Adrenal gland (tissue), 12 donors: Measurements from ENCODE around the gene MAPRE3. TPM values are rescaled to one million over a fixed set of nuclear protein-coding genes. Genes with fewer than 3 reads are reported as not detected.

ENCODE experiments used
- DNase-seq, 7 donors: peaks; one replicate each; pipeline ENCODE4 v3.0.0-alpha.2; 2019 to 2020
- H3K27ac ChIP-seq, 5 donors: fragments of 200-600 bp; sonication (generic) in 4 of 5; 1 replicate in 3 of 5; 2 replicates in 2 of 5; pipeline versions ENCODE4 v1.5.1 to v1.8.0; 2016 to 2020; ENCODE audit warnings: mild to moderate bottlenecking in 1 of 5
- H3K27me3 ChIP-seq: fragments of 200-600 bp; 2 replicates; pipeline ENCODE4 v1.8.0; 2021
- H3K36me3 ChIP-seq, 2 donors: fragments of 200-600 bp; replicated peaks in 1 of 2; 1 replicate in 1 of 2; 2 replicates in 1 of 2; pipeline versions ENCODE4 v1.5.1 to v1.8.0; 2018 to 2022
- H3K4me1 ChIP-seq, 2 donors: fragments of 200-600 bp; replicated peaks in 1 of 2; 1 replicate in 1 of 2; 2 replicates in 1 of 2; pipeline versions ENCODE4 v1.5.1 to v1.8.0; 2018 to 2021
- H3K4me3 ChIP-seq, 4 donors: fragments of 200-600 bp; sonication (generic) in 3 of 4; one replicate each; pipeline ENCODE4 v1.5.1; 2016 to 2018
- H3K9me3 ChIP-seq, 3 donors: fragments of 200-600 bp; sonication (generic) in 1 of 3; replicated peaks in 1 of 3; 1 replicate in 2 of 3; 2 replicates in 1 of 3; pipeline versions ENCODE4 v1.5.1 to v1.8.0; 2016 to 2021
- CTCF ChIP-seq, 6 experiments: fragments of 450-650 bp in 4 of 6; fragments of 200-600 bp in 2 of 6; sonication (generic) in 1 of 6; IDR thresholded peaks; 1 replicate in 5 of 6; 2 replicates in 1 of 6; pipeline versions ENCODE4 v1.5.1 to v1.8.0; 2016 to 2021; ENCODE audit warnings: antibody characterized with exemption in 6 of 6, mild to moderate bottlenecking in 2 of 6, moderate library complexity in 1 of 6
- POLR2A ChIP-seq, 2 donors: fragments of 450-650 bp; IDR thresholded peaks; one replicate each; pipeline ENCODE4 v1.6.1; 2017; ENCODE audit warnings: antibody characterized with exemption in 2 of 2, mild to moderate bottlenecking in 2 of 2, moderate library complexity in 1 of 2
- WGBS, 4 donors: extraction: QIAGEN DNeasy Blood & Tissue Kit in 2 of 4; methylation state at CpG; one replicate each; pipeline versions ENCODE4 v1.1.5 to v1.1.7; 2013 to 2017; 5-methylcytosine and 5-hydroxymethylcytosine counted together
- intact Hi-C, 2 donors: fragments of 100-400 bp; cut with DNase I; formaldehyde crosslinking; loops; one replicate each; pipeline versions ENCODE4 v1.14.1 to v1.15.0; 2022 to 2023
- polyA plus RNA-seq, 3 donors: library from polyadenylated mRNA; stranded (reverse); fragments of 200-250 nt in 2 of 3; fragments of 350-450 nt in 1 of 3; fragmentation: Illumina TruSeq in 1 of 3; extraction: RNeasy Lipid Tissue Mini Kit (QIAGEN cat#74804) in 1 of 3; gene quantifications; one replicate each; pipeline ENCODE4 v1.2.3, GENCODE V29; 2013 to 2014
- total RNA-seq, 9 donors: library from RNA; depleted of rRNA in 4 of 9; stranded (reverse); fragments of >200 nt in 4 of 9; fragments of 120-200 nt in 1 of 9; fragmentation: NEBNext Ultra II Directional in 1 of 9; extraction: Animal tissue kit (Norgen Biotek cat#: 25700) in 1 of 9; gene quantifications; one replicate each; pipeline versions ENCODE4 v1.1.0 to v1.2.4, GENCODE V29; 2013 to 2023
- donor health status: healthy with polysubstance abuse.
- donor health status: Bipolar disorder and iron deficiency.
- donor health status: DM: yes; HTN: yes; CAD: no.
- donor health status: DM: no; HTN: no; CAD: no.
- donor health status: DM: no; HTN: no; CAD: no.
- donor health status: DM: yes; HTN: yes; CAD: no.

Gene MAPRE3
- total and polyA plus RNA-seq, 12 donors = 11.0 to 73.0 (median 19.3) TPM

- no peaks in the 10 kb centered on the region for H3K27me3 ChIP-seq
- WGBS, 4 donors = 53 to 61% (median 59%) methylated on average over 10 of the region's 10 CpGs
- no peak for TF ChIP-seq POLR2A (IDR thresholded peaks at IDR 0.05)
- no peak for TF ChIP-seq CTCF (IDR thresholded peaks at IDR 0.05)
- peak in 1 of 7 donors; percentile 26 for DNase-seq
- peak overlapping the region in 1 of 5 donors; percentile 52 for H3K27ac ChIP-seq
- peaks cover 6 to 13% of the 10 kb centered on the region in 2 donors for H3K4me1 ChIP-seq
- H3K4me3 ChIP-seq = no peak overlapping the region
- peaks cover 0 to 45% of the 10 kb centered on the region in 2 donors for H3K36me3 ChIP-seq
- intact Hi-C loops = no loop called here
- H3K9me3 ChIP-seq = no peaks in the 10 kb centered on the region
These were observed 71.8 kb downstream of the MAPRE3 start for GRCh38 chr2:27042159-27042661.

- Histone ChIP-seq H3K4me1 (peaks cover 6 to 13% of the 10 kb centered on the region in 2 donors), H3K4me3 (no peak overlapping the region), H3K27ac (no peak overlapping the region), H3K9me3 (no peaks in the 10 kb centered on the region), H3K36me3 (peaks cover 0 to 36% of the 10 kb centered on the region in 2 donors), H3K27me3 (no peaks in the 10 kb centered on the region)
- no peak for TF ChIP-seq POLR2A (IDR thresholded peaks at IDR 0.05)
- no peak for TF ChIP-seq CTCF (IDR thresholded peaks at IDR 0.05)
- WGBS, 4 donors = 83 to 91% (median 86%) methylated on average over 7 of the region's 7 CpGs
- intact Hi-C loops = no loop called here
- DNase-seq = no peak
These were observed 72.7 kb downstream of the MAPRE3 start for GRCh38 chr2:27042985-27043634.

- peak overlapping the region in 4 of 5 donors; percentile 72 to 97 (median 84) for H3K27ac ChIP-seq
These were observed 79.2 kb downstream of the MAPRE3 start for GRCh38 chr2:27049422-27050280.

More at GRCh38 chr2:27049422-27050280, 79.2 kb downstream of the MAPRE3 start:
- Histone ChIP-seq H3K9me3 (no peaks in the 10 kb centered on the region), H3K27me3 (no peaks in the 10 kb centered on the region), H3K36me3 (peaks cover 0 to 14% of the 10 kb centered on the region in 2 donors), H3K4me3 (peak overlapping the region; percentile 10 to 95 (median 42)), H3K4me1 (peaks cover 0 to 13% of the 10 kb centered on the region in 2 donors)
- TF ChIP-seq CTCF (IDR thresholded peaks at IDR 0.05) (no peak), POLR2A (IDR thresholded peaks at IDR 0.05) (no peak)
- DNase-seq = peak in 2 of 7 donors; percentile 41 to 68
- intact Hi-C loops = no loop called here
- 10 to 21% (median 14%) methylated on average over 24 to 52 of the region's 52 CpGs for WGBS, 4 donors
